H9 (cell line): ENCODE measurements around the gene TAAR2. TPM values are rescaled to one million over a fixed set of nuclear protein-coding genes. Genes with fewer than 3 reads are reported as not detected.

Experiments used
- DNase-seq: peaks from one replicate; pipeline ENCODE4 v3.0.0-alpha.2; 2017
- H2AFZ ChIP-seq: one replicate; pipeline ENCODE4 v1.6.1; 2013; ENCODE audit warnings: mild to moderate bottlenecking, low read length, control low read depth, moderate library complexity
- H2AK5ac ChIP-seq: 2 replicates; pipeline ENCODE4 v1.6.1; 2013; ENCODE audit warnings: low read length, control low read depth, mixed read lengths; ENCODE audit not compliant: insufficient read length
- H2BK120ac ChIP-seq: one replicate; pipeline ENCODE4 v1.6.1; 2013; ENCODE audit warnings: low read depth, mild to moderate bottlenecking, low read length, control low read depth, inconsistent platforms; ENCODE audit not compliant: poor library complexity, severe bottlenecking
- H2BK12ac ChIP-seq: 2 replicates; pipeline ENCODE4 v1.6.1; 2013; ENCODE audit warnings: low read length, control low read depth, mixed read lengths, low read depth; ENCODE audit not compliant: insufficient read length
- H2BK15ac ChIP-seq: 2 replicates; pipeline ENCODE4 v1.6.1; 2013; ENCODE audit warnings: low read depth, low read length, control low read depth
- H2BK20ac ChIP-seq: one replicate; pipeline ENCODE4 v1.6.1; 2013; ENCODE audit warnings: low read depth, mild to moderate bottlenecking, low read length, control low read depth, inconsistent platforms; ENCODE audit not compliant: poor library complexity, severe bottlenecking
- H2BK5ac ChIP-seq: 2 replicates; pipeline ENCODE4 v1.6.1; 2013; ENCODE audit warnings: low read length, control low read depth, mixed read lengths; ENCODE audit not compliant: insufficient read length
- H3K14ac ChIP-seq: 2 replicates; pipeline ENCODE4 v1.6.1; 2013; ENCODE audit warnings: low read length, control low read depth; ENCODE audit not compliant: insufficient read depth
- H3K18ac ChIP-seq: 2 replicates; pipeline ENCODE4 v1.6.1; 2013; ENCODE audit warnings: low read depth, mild to moderate bottlenecking, mixed read lengths, low read length, control low read depth; ENCODE audit not compliant: insufficient read length
- H3K23ac ChIP-seq: 2 replicates; pipeline ENCODE4 v1.6.1; 2013; ENCODE audit warnings: low read length, control low read depth, mixed read lengths, low read depth; ENCODE audit not compliant: insufficient read length
- H3K23me2 ChIP-seq: 2 replicates; pipeline ENCODE4 v1.6.1; 2013; ENCODE audit warnings: low read depth, mild to moderate bottlenecking, mixed read lengths, low read length, control low read depth; ENCODE audit not compliant: insufficient read length, poor library complexity, severe bottlenecking
- H3K27ac ChIP-seq: 2 replicates; pipeline ENCODE4 v1.5.1; 2013; ENCODE audit warnings: low read length, control low read depth, mixed read lengths, low read depth; ENCODE audit not compliant: insufficient read length
- H3K27me3 ChIP-seq: 2 replicates; pipeline ENCODE4 v1.6.1; 2013; ENCODE audit warnings: low read length, control low read depth, inconsistent platforms; ENCODE audit not compliant: insufficient read depth
- H3K4ac ChIP-seq: 2 replicates; pipeline ENCODE4 v1.6.1; 2013; ENCODE audit warnings: low read depth, mild to moderate bottlenecking, control low read depth, inconsistent platforms, low read length, moderate library complexity
- H3K4me1 ChIP-seq: 2 replicates; pipeline ENCODE4 v1.6.1; 2013; ENCODE audit warnings: low read length, control low read depth, inconsistent platforms; ENCODE audit not compliant: insufficient read depth
- H3K4me2 ChIP-seq: 2 replicates; pipeline ENCODE4 v1.6.1; 2013; ENCODE audit warnings: low read length, control low read depth, mixed read lengths; ENCODE audit not compliant: insufficient read length, insufficient read depth
- H3K56ac ChIP-seq: 2 replicates; pipeline ENCODE4 v1.6.1; 2013; ENCODE audit warnings: low read depth, mild to moderate bottlenecking, mixed read lengths, low read length, control low read depth; ENCODE audit not compliant: insufficient read length
- H3K79me1 ChIP-seq: 2 replicates; pipeline ENCODE4 v1.6.1; 2013; ENCODE audit warnings: low read depth, mild to moderate bottlenecking, moderate library complexity, low read length, control low read depth, inconsistent platforms; ENCODE audit not compliant: insufficient read depth, poor library complexity, severe bottlenecking
- H3K79me2 ChIP-seq: 2 replicates; pipeline ENCODE4 v1.6.1; 2013; ENCODE audit warnings: low read length, control low read depth, inconsistent platforms; ENCODE audit not compliant: insufficient read depth
- H3K9ac ChIP-seq: 2 replicates; pipeline ENCODE4 v1.6.1; 2013; ENCODE audit warnings: low read length, control low read depth, mixed read lengths; ENCODE audit not compliant: insufficient read length; ENCODE audit errors: extremely low read depth
- H3K9me3 ChIP-seq: one replicate; pipeline ENCODE4 v1.6.1; 2013; ENCODE audit warnings: low read depth, low read length, inconsistent platforms; ENCODE audit not compliant: control insufficient read depth
- H3T11ph ChIP-seq: one replicate; pipeline ENCODE4 v1.6.1; 2013; ENCODE audit warnings: mild to moderate bottlenecking, low read length, control low read depth, inconsistent platforms
- H4K20me1 ChIP-seq: one replicate; pipeline ENCODE4 v1.6.1; 2013; ENCODE audit not compliant: control insufficient read depth, insufficient read length, insufficient read depth
- H4K5ac ChIP-seq: 2 replicates; pipeline ENCODE4 v1.6.1; 2013; ENCODE audit warnings: low read depth, mild to moderate bottlenecking, mixed read lengths, low read length, control low read depth; ENCODE audit not compliant: insufficient read length
- H4K8ac ChIP-seq: replicated peaks from 2 replicates; pipeline ENCODE4 v1.6.1; 2013; ENCODE audit warnings: low read length, control low read depth, mixed read lengths, low read depth; ENCODE audit not compliant: insufficient read length
- H4K91ac ChIP-seq: 2 replicates; pipeline ENCODE4 v1.6.1; 2013; ENCODE audit warnings: low read depth, mild to moderate bottlenecking, moderate library complexity, mixed read lengths, low read length, control low read depth; ENCODE audit not compliant: insufficient read length
- H3K27ac Mint-ChIP-seq, 3 experiments: 2 replicates in 2 of 3; 3 replicates in 1 of 3; pipeline ENCODE4 v1.8.0; 2020 to 2021; ENCODE audit warnings: mixed read lengths in 3 of 3, mild to moderate bottlenecking in 1 of 3, moderate library complexity in 1 of 3
- H3K27me3 Mint-ChIP-seq: 2 replicates; pipeline ENCODE4 v1.8.0; 2021; ENCODE audit warnings: low read depth, mild to moderate bottlenecking, moderate library complexity, mixed read lengths
- H3K36me3 Mint-ChIP-seq, 3 experiments: 2 replicates in 2 of 3; 3 replicates in 1 of 3; pipeline ENCODE4 v1.8.0; 2020 to 2021; ENCODE audit warnings: low read depth in 3 of 3, mixed read lengths in 3 of 3; ENCODE audit not compliant: insufficient read depth in 1 of 3
- H3K4me1 Mint-ChIP-seq, 2 experiments: 2 replicates each; pipeline ENCODE4 v1.8.0; 2020; ENCODE audit warnings: mixed read lengths in 2 of 2
- H3K4me3 Mint-ChIP-seq, 2 experiments: 2 replicates in 1 of 2; 3 replicates in 1 of 2; pipeline ENCODE4 v1.8.0; 2020 to 2021; ENCODE audit warnings: mild to moderate bottlenecking in 2 of 2, mixed read lengths in 2 of 2, moderate library complexity in 1 of 2
- H3K9me3 Mint-ChIP-seq, 2 experiments: 2 replicates in 1 of 2; 3 replicates in 1 of 2; pipeline ENCODE4 v1.8.0; 2020; ENCODE audit warnings: mild to moderate bottlenecking in 2 of 2, mixed read lengths in 2 of 2, moderate library complexity in 1 of 2
- CTCF ChIP-seq: fragments of 200-600 bp; sonication (generic); conservative IDR thresholded peaks from 3 replicates; pipeline ENCODE4 v1.8.0; 2021; ENCODE audit warnings: antibody characterized with exemption, mild to moderate bottlenecking
- WGBS: extraction: QIAGEN DNeasy Blood & Tissue Kit; methylation state at CpG from one replicate; pipeline ENCODE4 v1.1.7; 2013; ENCODE audit warnings: missing lambda C conversion rate, low lambda C conversion rate, mixed read lengths; ENCODE audit not compliant: insufficient read length; ENCODE audit errors: extremely low coverage; 5-methylcytosine and 5-hydroxymethylcytosine counted together
- total RNA-seq: library from RNA; stranded (reverse); gene quantifications from 2 replicates; pipeline ENCODE4 v1.2.1, GENCODE V29; 2021

Gene TAAR2
- total RNA-seq, 1 experiment from 2014 or later = not detected

GRCh38 chr6:132633362-132633761 is 9.3 kb upstream of the TAAR2 start:
- Histone ChIP-seq H3K4ac (no peak overlapping the region), H2BK20ac (no peak overlapping the region), H3K27ac (no peak overlapping the region), H2AFZ (no peak overlapping the region), H2BK5ac (no peak overlapping the region), H3K23me2 (no peaks in the 10 kb centered on the region), H3K56ac (no peak overlapping the region), H3K23ac (no peak overlapping the region), H2BK15ac (no peak overlapping the region), H2BK120ac (no peak overlapping the region), H3K9ac (no peak overlapping the region), H3T11ph (no peak overlapping the region), H3K4me1 (no peaks in the 10 kb centered on the region), H3K18ac (no peak overlapping the region), H3K27me3 (no peaks in the 10 kb centered on the region), H3K79me2 (no peaks in the 10 kb centered on the region), H3K79me1 (no peaks in the 10 kb centered on the region), H4K20me1 (no peaks in the 10 kb centered on the region), H4K91ac (no peak overlapping the region), H4K8ac (no peak overlapping the region), H3K9me3 (no peaks in the 10 kb centered on the region), H3K14ac (no peak overlapping the region), H2BK12ac (no peak overlapping the region), H2AK5ac (no peak overlapping the region), H3K4me2 (no peak overlapping the region), H4K5ac (no peak overlapping the region)
- WGBS = no CpG with 5 or more reads among the region's 2 CpGs
- H3K9me3 Mint-ChIP-seq = peaks cover 0 to 4% of the 10 kb centered on the region in 2 experiments; a peak in 2 of 5 replicates
- H3K36me3 Mint-ChIP-seq = peaks cover 0 to 2% (median under 1%) of the 10 kb centered on the region in 3 experiments; a peak in 1 of 7 replicates
- no peaks in the 10 kb centered on the region for H3K27me3 Mint-ChIP-seq
- H3K27ac Mint-ChIP-seq = no peak overlapping the region
- no peaks in the 10 kb centered on the region for H3K4me1 Mint-ChIP-seq
- TF ChIP-seq CTCF = no peak
- no peak for DNase-seq
- H3K4me3 Mint-ChIP-seq = no peak overlapping the region
